HEK293 (cell line): Measurements from ENCODE around the gene HACD3.

Source experiments
- GLIS1 ChIP-seq: fragments of 450-650 bp; formaldehyde crosslinking; IDR thresholded peaks from 2 replicates; pipeline ENCODE4 v1.5.1; 2016; ENCODE audit warnings: missing biosample characterization, missing genetic modification characterization
- HIC1 ChIP-seq: fragments of 450-650 bp; formaldehyde crosslinking; IDR thresholded peaks from 2 replicates; pipeline ENCODE4 v1.5.1; 2016; ENCODE audit warnings: missing biosample characterization, missing genetic modification characterization
- MEIS1 ChIP-seq: sonication (generic); formaldehyde crosslinking; IDR thresholded peaks from 2 replicates; pipeline ENCODE4 v1.8.1; 2022; ENCODE audit warnings: missing genetic modification reagents, mild to moderate bottlenecking, borderline replicate concordance
- PRDM1 ChIP-seq: fragments of 450-650 bp; formaldehyde crosslinking; IDR thresholded peaks from 2 replicates; pipeline ENCODE4; 2016; ENCODE audit warnings: missing biosample characterization, missing genetic modification characterization
- PRDM4 ChIP-seq: fragments of 450-650 bp; formaldehyde crosslinking; IDR thresholded peaks from 2 replicates; pipeline ENCODE4 v1.5.1; 2017; ENCODE audit warnings: missing biosample characterization, missing genetic modification characterization
- SETDB1 ChIP-seq: IDR thresholded peaks from one replicate; pipeline ENCODE4 v1.6.1; 2017; ENCODE audit warnings: mild to moderate bottlenecking, low read length, moderate library complexity, mixed read lengths; ENCODE audit not compliant: insufficient read length
- ZBTB8A ChIP-seq: fragments of 450-650 bp; formaldehyde crosslinking; IDR thresholded peaks from 2 replicates; pipeline ENCODE4 v1.5.1; 2016; ENCODE audit warnings: missing biosample characterization, missing genetic modification characterization
- ZNF133 ChIP-seq: fragments of 450-650 bp; formaldehyde crosslinking; IDR thresholded peaks from 2 replicates; pipeline ENCODE4 v1.5.1; 2016; ENCODE audit warnings: missing biosample characterization, missing genetic modification characterization
- ZNF140 ChIP-seq: fragments of 450-650 bp; formaldehyde crosslinking; IDR thresholded peaks from 2 replicates; pipeline ENCODE4 v1.5.1; 2016; ENCODE audit warnings: missing biosample characterization, missing genetic modification characterization
- ZNF146 ChIP-seq: fragments of 450-650 bp; formaldehyde crosslinking; IDR thresholded peaks from 2 replicates; pipeline ENCODE4 v1.5.1; 2016; ENCODE audit warnings: missing biosample characterization, missing genetic modification characterization
- ZNF175 ChIP-seq: fragments of 450-650 bp; formaldehyde crosslinking; IDR thresholded peaks from 2 replicates; pipeline ENCODE4 v1.5.1; 2016; ENCODE audit warnings: missing biosample characterization, missing genetic modification characterization
- ZNF521 ChIP-seq: fragments of 450-650 bp; formaldehyde crosslinking; IDR thresholded peaks from 2 replicates; pipeline ENCODE4 v1.5.1; 2017; ENCODE audit warnings: missing biosample characterization, mild to moderate bottlenecking, missing genetic modification characterization
- ZNF529 ChIP-seq: fragments of 450-650 bp; formaldehyde crosslinking; IDR thresholded peaks from 2 replicates; pipeline ENCODE4 v1.5.1; 2017; ENCODE audit warnings: missing genetic modification characterization, missing biosample characterization; ENCODE audit not compliant: insufficient replicate concordance
- ZNF544 ChIP-seq: fragments of 450-650 bp; formaldehyde crosslinking; IDR thresholded peaks from 2 replicates; pipeline ENCODE4 v1.5.0; 2017; ENCODE audit warnings: missing biosample characterization, missing genetic modification characterization
- ZNF558 ChIP-seq: fragments of 450-650 bp; formaldehyde crosslinking; IDR thresholded peaks from 2 replicates; pipeline ENCODE4 v1.5.1; 2016; ENCODE audit warnings: missing biosample characterization, missing genetic modification characterization
- ZNF596 ChIP-seq: fragments of 450-650 bp; IDR thresholded peaks from 2 replicates; pipeline ENCODE4 v1.5.0; 2018; ENCODE audit warnings: missing biosample characterization, mild to moderate bottlenecking, missing genetic modification characterization, moderate library complexity
- ZNF623 ChIP-seq: fragments of 450-650 bp; formaldehyde crosslinking; IDR thresholded peaks from 2 replicates; pipeline ENCODE4 v1.5.1; 2016; ENCODE audit warnings: missing biosample characterization, missing genetic modification characterization
- ZNF639 ChIP-seq: fragments of 450-650 bp; formaldehyde crosslinking; IDR thresholded peaks from 2 replicates; pipeline ENCODE4 v1.5.1; 2016; ENCODE audit warnings: missing biosample characterization, missing genetic modification characterization
- ZNF701 ChIP-seq: fragments of 450-650 bp; formaldehyde crosslinking; IDR thresholded peaks from 2 replicates; pipeline ENCODE4 v1.5.1; 2016; ENCODE audit warnings: missing biosample characterization, missing genetic modification characterization
- ZNF777 ChIP-seq: fragments of 450-650 bp; formaldehyde crosslinking; IDR thresholded peaks from 2 replicates; pipeline ENCODE4 v1.5.1; 2017; ENCODE audit warnings: missing biosample characterization, missing genetic modification characterization, borderline replicate concordance
- ZNF830 ChIP-seq: fragments of 450-650 bp; IDR thresholded peaks from 2 replicates; pipeline ENCODE4 v1.5.0; 2018; ENCODE audit warnings: missing biosample characterization, missing genetic modification characterization, low read depth, mild to moderate bottlenecking, moderate library complexity
- ZNF837 ChIP-seq: fragments of 450-650 bp; formaldehyde crosslinking; IDR thresholded peaks from 2 replicates; pipeline ENCODE4 v1.5.1; 2016; ENCODE audit warnings: missing biosample characterization, missing genetic modification characterization
- ZSCAN16 ChIP-seq: fragments of 450-650 bp; formaldehyde crosslinking; IDR thresholded peaks from 2 replicates; pipeline ENCODE4 v1.5.1; 2016; ENCODE audit warnings: missing biosample characterization, missing genetic modification characterization
- ZXDB ChIP-seq: fragments of 450-650 bp; formaldehyde crosslinking; IDR thresholded peaks from 2 replicates; pipeline ENCODE4 v1.5.1; 2016; ENCODE audit warnings: missing biosample characterization, missing genetic modification characterization
- TF ChIP-seq, protein P1 (sequence below): fragments of 450-650 bp; formaldehyde crosslinking; IDR thresholded peaks from 2 replicates; pipeline ENCODE4 v1.5.1; 2016; ENCODE audit warnings: missing biosample characterization, missing genetic modification characterization
- TF ChIP-seq, protein P2 (sequence below): fragments of 450-650 bp; formaldehyde crosslinking; IDR thresholded peaks from 2 replicates; pipeline ENCODE4 v1.5.1; 2016; ENCODE audit warnings: missing biosample characterization, missing genetic modification characterization
- TF ChIP-seq, protein P3 (sequence below): fragments of 450-650 bp; formaldehyde crosslinking; IDR thresholded peaks from 2 replicates; pipeline ENCODE4 v1.5.1; 2016; ENCODE audit warnings: missing biosample characterization, missing genetic modification characterization

The HACD3 gene

DNA sequence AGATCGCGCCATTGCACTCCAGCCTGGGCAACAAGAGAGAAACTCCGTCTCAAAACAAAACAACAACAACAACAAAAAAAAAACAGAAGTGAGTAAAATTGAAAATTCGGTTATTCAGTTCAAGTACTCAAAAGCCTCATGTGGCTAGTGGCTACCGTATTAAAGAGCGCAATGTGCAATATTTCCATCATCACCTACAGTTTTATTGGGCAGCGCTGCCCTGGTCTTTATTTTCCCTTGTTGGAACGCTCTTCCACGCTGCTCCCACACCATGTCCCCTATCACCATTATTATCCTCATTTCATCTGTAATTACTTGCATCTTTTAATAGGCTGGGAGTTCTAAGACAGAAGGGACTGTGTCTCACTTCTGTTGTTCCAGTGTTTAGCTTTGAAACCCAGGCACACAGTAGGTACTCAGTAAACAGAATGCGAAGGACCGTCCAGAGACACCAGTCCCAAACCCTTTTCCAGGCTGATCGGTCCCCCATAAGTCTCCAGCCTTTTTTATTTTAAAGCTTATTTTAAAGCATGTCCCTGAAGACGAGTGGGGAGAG, 423 bp upstream of the HACD3 start (continued):
- TF ChIP-seq ZNF175 (tag by site-specific recombination) (no peak), ZSCAN16 (tag by site-specific recombination) (no peak), MEIS1 (CRISPR knock-in tag) (no peak), SETDB1 (no peak), ZBTB8A (peak; percentile 47; the same call in 1 of the 2 replicates), ZNF639 (tag by site-specific recombination) (no peak), ZNF558 (tag by site-specific recombination) (0 out of 2 replicates have a peak, but pooled peaks have one; percentile 18), ZNF521 (tag by site-specific recombination) (no peak), ZNF529 (tag by site-specific recombination) (no peak), ZXDB (tag by site-specific recombination) (peak; percentile 21; the same call in 1 of the 2 replicates), ZNF777 (tag by site-specific recombination) (no peak), ZNF837 (tag by site-specific recombination) (no peak), ZNF596 (peak; percentile 42; the same call in 1 of the 2 replicates), ZNF701 (no peak), ZNF140 (tag by site-specific recombination) (no peak), ZNF623 (tag by site-specific recombination) (peak; percentile 12), GLIS1 (tag by site-specific recombination) (peak; percentile 20; the same call in 1 of the 2 replicates), ZNF146 (tag by site-specific recombination) (no peak), PRDM4 (0 out of 2 replicates have a peak, but pooled peaks have one; percentile 8), ZNF133 (tag by site-specific recombination) (no peak), ZNF830 (tag by site-specific recombination) (no peak), ZNF544 (tag by site-specific recombination) (no peak), PRDM1 (tag by site-specific recombination) (no peak), HIC1 (tag by site-specific recombination) (no peak)
- TF ChIP-seq, protein P1, sequence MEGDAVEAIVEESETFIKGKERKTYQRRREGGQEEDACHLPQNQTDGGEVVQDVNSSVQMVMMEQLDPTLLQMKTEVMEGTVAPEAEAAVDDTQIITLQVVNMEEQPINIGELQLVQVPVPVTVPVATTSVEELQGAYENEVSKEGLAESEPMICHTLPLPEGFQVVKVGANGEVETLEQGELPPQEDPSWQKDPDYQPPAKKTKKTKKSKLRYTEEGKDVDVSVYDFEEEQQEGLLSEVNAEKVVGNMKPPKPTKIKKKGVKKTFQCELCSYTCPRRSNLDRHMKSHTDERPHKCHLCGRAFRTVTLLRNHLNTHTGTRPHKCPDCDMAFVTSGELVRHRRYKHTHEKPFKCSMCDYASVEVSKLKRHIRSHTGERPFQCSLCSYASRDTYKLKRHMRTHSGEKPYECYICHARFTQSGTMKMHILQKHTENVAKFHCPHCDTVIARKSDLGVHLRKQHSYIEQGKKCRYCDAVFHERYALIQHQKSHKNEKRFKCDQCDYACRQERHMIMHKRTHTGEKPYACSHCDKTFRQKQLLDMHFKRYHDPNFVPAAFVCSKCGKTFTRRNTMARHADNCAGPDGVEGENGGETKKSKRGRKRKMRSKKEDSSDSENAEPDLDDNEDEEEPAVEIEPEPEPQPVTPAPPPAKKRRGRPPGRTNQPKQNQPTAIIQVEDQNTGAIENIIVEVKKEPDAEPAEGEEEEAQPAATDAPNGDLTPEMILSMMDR = no peak
- TF ChIP-seq, protein P2, sequence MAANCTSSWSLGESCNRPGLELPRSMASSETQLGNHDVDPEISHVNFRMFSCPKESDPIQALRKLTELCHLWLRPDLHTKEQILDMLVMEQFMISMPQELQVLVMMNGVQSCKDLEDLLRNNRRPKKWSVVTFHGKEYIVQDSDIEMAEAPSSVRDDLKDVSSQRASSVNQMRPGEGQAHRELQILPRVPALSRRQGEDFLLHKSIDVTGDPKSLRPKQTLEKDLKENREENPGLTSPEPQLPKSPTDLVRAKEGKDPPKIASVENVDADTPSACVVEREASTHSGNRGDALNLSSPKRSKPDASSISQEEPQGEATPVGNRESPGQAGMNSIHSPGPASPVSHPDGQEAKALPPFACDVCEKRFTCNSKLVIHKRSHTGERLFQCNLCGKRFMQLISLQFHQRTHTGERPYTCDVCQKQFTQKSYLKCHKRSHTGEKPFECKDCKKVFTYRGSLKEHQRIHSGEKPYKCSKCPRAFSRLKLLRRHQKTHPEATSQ (tag by site-specific recombination) = no peak
- TF ChIP-seq, protein P3, sequence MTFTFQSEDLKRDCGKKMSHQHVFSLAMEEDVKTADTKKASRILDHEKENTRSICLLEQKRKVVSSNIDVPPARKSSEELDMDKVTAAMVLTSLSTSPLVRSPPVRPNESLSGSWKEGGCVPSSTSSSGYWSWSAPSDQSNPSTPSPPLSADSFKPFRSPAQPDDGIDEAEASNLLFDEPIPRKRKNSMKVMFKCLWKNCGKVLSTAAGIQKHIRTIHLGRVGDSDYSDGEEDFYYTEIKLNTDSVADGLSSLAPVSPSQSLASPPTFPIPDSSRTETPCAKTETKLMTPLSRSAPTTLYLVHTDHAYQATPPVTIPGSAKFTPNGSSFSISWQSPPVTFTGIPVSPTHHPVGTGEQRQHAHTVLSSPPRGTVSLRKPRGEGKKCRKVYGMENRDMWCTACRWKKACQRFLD = no peak
